Vagina (tissue), 2 donors: ENCODE results near the gene ANKRD61. TPM values are rescaled to one million over a fixed set of nuclear protein-coding genes. Genes with fewer than 3 reads are reported as not detected.
A peak's percentile ranks its signal among the peaks of the same experiment; 100 is the strongest.

Experiments
- DNase-seq, 2 donors: peaks; one replicate each; pipeline ENCODE4 v3.0.0-alpha.2; 2017; ENCODE audit errors: extremely low spot score in 2 of 2
- H3K27ac ChIP-seq: fragments of 200-600 bp; sonication (generic); one replicate; pipeline ENCODE4 v1.5.1; 2019
- H3K27me3 ChIP-seq: fragments of 200-600 bp; sonication (generic); one replicate; pipeline ENCODE4 v1.5.1; 2019
- H3K36me3 ChIP-seq, 2 donors: fragments of 200-600 bp; sonication (generic); one replicate each; pipeline ENCODE4 v1.5.1; 2017 to 2019
- H3K4me1 ChIP-seq: fragments of 200-600 bp; sonication (generic); one replicate; pipeline ENCODE4 v1.5.1; 2019
- H3K4me3 ChIP-seq, 2 donors: fragments of 200-600 bp; sonication (generic); 1 replicate in 1 of 2; 2 replicates in 1 of 2; pipeline ENCODE4 v1.5.1; 2016 to 2019
- H3K9me3 ChIP-seq: fragments of 200-600 bp; sonication (generic); one replicate; pipeline ENCODE4 v1.5.1; 2019
- CTCF ChIP-seq, 3 experiments: fragments of 450-650 bp in 2 of 3; fragments of 200-600 bp in 1 of 3; sonication (generic) in 1 of 3; IDR thresholded peaks; one replicate each; pipeline ENCODE4 v1.5.1; 2017 to 2019; ENCODE audit warnings: antibody characterized with exemption in 3 of 3, mild to moderate bottlenecking in 2 of 3, moderate library complexity in 2 of 3
- POLR2A ChIP-seq, 2 donors: fragments of 450-650 bp; IDR thresholded peaks; one replicate each; pipeline ENCODE4 v1.6.1; 2017; ENCODE audit warnings: antibody characterized with exemption in 2 of 2, mild to moderate bottlenecking in 2 of 2, moderate library complexity in 2 of 2
- POLR2AphosphoS5 ChIP-seq, 2 donors: sonication (generic); formaldehyde crosslinking; IDR thresholded peaks; one replicate each; pipeline ENCODE4 v1.9.0; 2017; ENCODE audit warnings: antibody characterized with exemption in 2 of 2, mild to moderate bottlenecking in 2 of 2, low read depth in 1 of 2; ENCODE audit not compliant: insufficient read depth in 1 of 2
- intact Hi-C: fragments of 100-400 bp; cut with DNase I; formaldehyde crosslinking; loops from one replicate; pipeline ENCODE4 v1.15.1; 2023
- total RNA-seq: library from RNA; depleted of rRNA; stranded (reverse); fragments of >200 nt; gene quantifications from one replicate; pipeline ENCODE4 v1.2.3, GENCODE V29; 2016

Gene ANKRD61
- total RNA-seq, 1 donor from 2014 or later, result not detected

GRCh38 chr7:6023974-6024435, 7.2 kb upstream of the ANKRD61 start:
- intact Hi-C loops, result no loop called here
- H3K9me3 ChIP-seq, result no peaks in the 10 kb centered on the region
- peaks cover 7 to 70% of the 10 kb centered on the region in 2 donors for H3K36me3 ChIP-seq
- H3K4me3 ChIP-seq, result no peak overlapping the region
- H3K4me1 ChIP-seq, result no peaks in the 10 kb centered on the region
- TF ChIP-seq CTCF (IDR thresholded peaks at IDR 0.05), result no peak
- TF ChIP-seq POLR2A (IDR thresholded peaks at IDR 0.05), result no peak
- no peak for TF ChIP-seq POLR2AphosphoS5 (IDR thresholded peaks at IDR 0.05; ENCODE audit: insufficient read depth in 1 of 2, low read depth in 1 of 2)
- H3K27me3 ChIP-seq, result no peaks in the 10 kb centered on the region
- DNase-seq, result no peak
- H3K27ac ChIP-seq, result no peak overlapping the region

- TF ChIP-seq POLR2AphosphoS5 (IDR thresholded peaks at IDR 0.05; ENCODE audit: insufficient read depth in 1 of 2, low read depth in 1 of 2), result no peak
- TF ChIP-seq CTCF (IDR thresholded peaks at IDR 0.05), result no peak
- no peak for TF ChIP-seq POLR2A (IDR thresholded peaks at IDR 0.05)
- Histone ChIP-seq H3K4me3 (peak overlapping the region in 1 of 2 donors; percentile 16), H3K4me1 (no peaks in the 10 kb centered on the region), H3K27ac (no peak overlapping the region), H3K27me3 (no peaks in the 10 kb centered on the region), H3K9me3 (no peaks in the 10 kb centered on the region), H3K36me3 (peaks cover 7 to 70% of the 10 kb centered on the region in 2 donors)
- intact Hi-C loops, result no loop called here
- DNase-seq, result no peak
These were observed 5.0 kb upstream of the ANKRD61 start for GRCh38 chr7:6026011-6026819.

GRCh38 chr7:6026820-6027311, 4.3 kb upstream of the ANKRD61 start:
- Histone ChIP-seq H3K36me3 (peaks cover 7 to 65% of the 10 kb centered on the region in 2 donors), H3K4me1 (no peaks in the 10 kb centered on the region), H3K27ac (no peak overlapping the region), H3K9me3 (no peaks in the 10 kb centered on the region), H3K4me3 (no peak overlapping the region), H3K27me3 (no peaks in the 10 kb centered on the region)
- no peak for DNase-seq
- TF ChIP-seq POLR2AphosphoS5 (IDR thresholded peaks at IDR 0.05; ENCODE audit: insufficient read depth in 1 of 2, low read depth in 1 of 2) (no peak), CTCF (IDR thresholded peaks at IDR 0.05) (no peak), POLR2A (IDR thresholded peaks at IDR 0.05) (no peak)
- intact Hi-C loops, result no loop called here

GRCh38 chr7:6027806-6028365, 3.3 kb upstream of the ANKRD61 start:
- no peak overlapping the region for H3K4me3 ChIP-seq
- no peaks in the 10 kb centered on the region for H3K4me1 ChIP-seq
- no peak for DNase-seq
- intact Hi-C loops, result no loop called here
- H3K27ac ChIP-seq, result no peak overlapping the region
- peaks cover 7 to 55% of the 10 kb centered on the region in 2 donors for H3K36me3 ChIP-seq
- no peaks in the 10 kb centered on the region for H3K9me3 ChIP-seq
- TF ChIP-seq CTCF (IDR thresholded peaks at IDR 0.05) (no peak), POLR2A (IDR thresholded peaks at IDR 0.05) (no peak), POLR2AphosphoS5 (IDR thresholded peaks at IDR 0.05; ENCODE audit: insufficient read depth in 1 of 2, low read depth in 1 of 2) (no peak)
- H3K27me3 ChIP-seq, result no peaks in the 10 kb centered on the region

GRCh38 chr7:6028563-6028962, 2.6 kb upstream of the ANKRD61 start:
- intact Hi-C loops, result no loop called here
- no peak for TF ChIP-seq POLR2AphosphoS5 (IDR thresholded peaks at IDR 0.05; ENCODE audit: insufficient read depth in 1 of 2, low read depth in 1 of 2)
- no peak for TF ChIP-seq POLR2A (IDR thresholded peaks at IDR 0.05)
- TF ChIP-seq CTCF (IDR thresholded peaks at IDR 0.05), result no peak
- Histone ChIP-seq H3K27me3 (no peaks in the 10 kb centered on the region), H3K27ac (no peak overlapping the region), H3K9me3 (no peaks in the 10 kb centered on the region), H3K4me3 (no peak overlapping the region), H3K4me1 (no peaks in the 10 kb centered on the region), H3K36me3 (peaks cover under 1 to 53% of the 10 kb centered on the region in 2 donors)
- DNase-seq, result no peak
